Keratinocyte (primary cell): Measurements from ENCODE around the gene GNMT. TPM values are rescaled to one million over a fixed set of nuclear protein-coding genes. Genes with fewer than 3 reads are reported as not detected.

Source experiments
- DNase-seq: peaks from one replicate; pipeline ENCODE4 v3.0.0-alpha.2; 2011; ENCODE audit warnings: low read depth, missing footprints, low spot score
- FAIRE-seq: peaks from 2 replicates; lab custom pipeline; 2011; peaks lifted over from hg19 to GRCh38; lab: Jason Lieb, UNC
- H2AFZ ChIP-seq: 2 replicates; pipeline ENCODE4 v1.6.0; 2012; ENCODE audit warnings: low read length, control low read depth, inconsistent platforms; ENCODE audit not compliant: control insufficient read depth
- H3K27ac ChIP-seq: 2 replicates; pipeline ENCODE4 v1.5.1; 2011; ENCODE audit warnings: low read length; ENCODE audit not compliant: control insufficient read depth, insufficient read depth
- H3K27me3 ChIP-seq: 3 replicates; pipeline ENCODE4 v1.6.0; 2011; ENCODE audit warnings: low read length; ENCODE audit not compliant: control insufficient read depth, insufficient read depth; ENCODE audit errors: extremely low read depth
- H3K36me3 ChIP-seq, 2 experiments: 2 replicates in 1 of 2; 3 replicates in 1 of 2; pipeline ENCODE4 v1.5.1; 2011; ENCODE audit warnings: low read length in 2 of 2, mild to moderate bottlenecking in 1 of 2; ENCODE audit not compliant: control insufficient read depth in 2 of 2, insufficient read depth in 2 of 2; ENCODE audit errors: extremely low read depth in 1 of 2
- H3K4me1 ChIP-seq: 3 replicates; pipeline ENCODE4 v1.5.1; 2011; ENCODE audit warnings: low read length; ENCODE audit not compliant: control insufficient read depth, insufficient read depth; ENCODE audit errors: extremely low read depth
- H3K4me2 ChIP-seq: 3 replicates; pipeline ENCODE4 v1.6.0; 2011; ENCODE audit warnings: low read depth, low read length; ENCODE audit not compliant: control insufficient read depth, insufficient read depth; ENCODE audit errors: extremely low read depth
- H3K4me3 ChIP-seq, 3 experiments: fragments of 200-600 bp in 1 of 3; sonication (generic) in 1 of 3; 2 replicates in 2 of 3; 3 replicates in 1 of 3; pipeline ENCODE4 v1.5.1; 2011 to 2016; ENCODE audit warnings: low read length in 3 of 3, mild to moderate bottlenecking in 3 of 3, control low read depth in 2 of 3, inconsistent platforms in 1 of 3, low read depth in 1 of 3, mixed read lengths in 1 of 3, mixed run types in 1 of 3, moderate library complexity in 1 of 3; ENCODE audit not compliant: control insufficient read depth in 2 of 3, insufficient read depth in 2 of 3; ENCODE audit errors: extremely low read depth in 1 of 3
- H3K79me2 ChIP-seq: 2 replicates; pipeline ENCODE4 v1.6.0; 2012; ENCODE audit warnings: low read length; ENCODE audit not compliant: control insufficient read depth, insufficient read depth
- H3K9ac ChIP-seq: 3 replicates; pipeline ENCODE4 v1.6.0; 2011; ENCODE audit warnings: low read length; ENCODE audit not compliant: control insufficient read depth, insufficient read depth; ENCODE audit errors: extremely low read depth
- H3K9me1 ChIP-seq: 3 replicates; pipeline ENCODE4 v1.6.0; 2011; ENCODE audit warnings: low read length; ENCODE audit not compliant: control insufficient read depth, insufficient read depth; ENCODE audit errors: extremely low read depth
- H3K9me3 ChIP-seq: 2 replicates; pipeline ENCODE4 v1.5.1; 2012; ENCODE audit warnings: low read depth, low read length; ENCODE audit not compliant: control insufficient read depth
- H4K20me1 ChIP-seq: 3 replicates; pipeline ENCODE4 v1.6.0; 2011; ENCODE audit warnings: low read length; ENCODE audit not compliant: control insufficient read depth, insufficient read depth; ENCODE audit errors: extremely low read depth
- CTCF ChIP-seq, 3 experiments: IDR thresholded peaks in 1 of 3; conservative IDR thresholded peaks in 1 of 3; optimal IDR thresholded peaks in 1 of 3; 2 replicates in 2 of 3; 3 replicates in 1 of 3; pipeline versions ENCODE3 to v1.5.1; 2011; ENCODE audit warnings: low read length in 3 of 3, mild to moderate bottlenecking in 3 of 3, moderate library complexity in 2 of 3, control low read depth in 1 of 3, inconsistent platforms in 1 of 3; ENCODE audit not compliant: insufficient read depth in 2 of 3; ENCODE audit errors: extremely low read depth in 1 of 3
- EZH2 ChIP-seq: IDR thresholded peaks from one replicate; pipeline ENCODE4 v1.6.1; 2012; ENCODE audit warnings: inconsistent platforms, mild to moderate bottlenecking, low read length, moderate library complexity
- dilution Hi-C: fragments of 300-500 bp; cut with MboI; formaldehyde crosslinking; loops from one replicate; pipeline ENCODE4 v1.7.0; 2020; ENCODE audit warnings: low sequenced_read_pairs; ENCODE audit not compliant: extremely low pct_ligation_motif_present
- polyA plus RNA-seq, 5 experiments: library from polyadenylated mRNA; depleted of rRNA in 3 of 5; stranded (reverse) in 3 of 5; stranded (forward) in 1 of 5; unstranded in 1 of 5; fragments of >200 nt; gene quantifications; 1 replicate in 1 of 5; 2 replicates in 3 of 5; 3 replicates in 1 of 5; pipeline versions ENCODE4 v1.2.1 to v1.2.3, GENCODE V29; 2011 to 2012; ENCODE audit warnings: missing spikeins in 2 of 5, low read depth in 1 of 5, low replicate concordance in 1 of 5

GNMT gene
- polyA plus RNA-seq, 1 donor (not counting 4 experiments of a cell fraction or from before 2014, with no cell fraction given): 0.08 TPM

GRCh38 chr6:42969934-42970333 is 9.4 kb downstream of the GNMT start:
- no peak overlapping the region for H3K4me3 ChIP-seq
- no peak for TF ChIP-seq EZH2
- TF ChIP-seq CTCF (optimal IDR thresholded peaks at IDR 0.05 in 1 of 3, IDR thresholded peaks at IDR 0.05 in 1 of 3, conservative IDR thresholded peaks at IDR 0.05 in 1 of 3; ENCODE audit: extremely low read depth in 1 of 3, insufficient read depth in 2 of 3, low read length in 3 of 3): no peak
- DNase-seq: no peak
- H3K4me2 ChIP-seq: no peak overlapping the region
- dilution Hi-C loops: no loop called here
- H3K36me3 ChIP-seq: peaks cover 13 to 16% of the 10 kb centered on the region in 2 experiments
- H3K27ac ChIP-seq: no peak overlapping the region
- H2AFZ ChIP-seq: no peak overlapping the region
- H4K20me1 ChIP-seq: no peaks in the 10 kb centered on the region
- peaks cover 3% of the 10 kb centered on the region for H3K9me1 ChIP-seq
- H3K79me2 ChIP-seq: no peaks in the 10 kb centered on the region
- H3K27me3 ChIP-seq: no peaks in the 10 kb centered on the region
- FAIRE-seq: no peak
- H3K9ac ChIP-seq: no peak overlapping the region
- H3K4me1 ChIP-seq: peaks cover 10% of the 10 kb centered on the region
- no peaks in the 10 kb centered on the region for H3K9me3 ChIP-seq

- Histone ChIP-seq H3K9me1 (peaks cover 3% of the 10 kb centered on the region), H3K9ac (no peak overlapping the region), H3K4me2 (no peak overlapping the region), H3K36me3 (peaks cover 13 to 16% of the 10 kb centered on the region in 2 experiments), H2AFZ (no peak overlapping the region), H3K27ac (no peak overlapping the region), H3K4me3 (no peak overlapping the region), H3K27me3 (no peaks in the 10 kb centered on the region), H3K9me3 (no peaks in the 10 kb centered on the region), H4K20me1 (no peaks in the 10 kb centered on the region), H3K4me1 (peaks cover 18% of the 10 kb centered on the region), H3K79me2 (no peaks in the 10 kb centered on the region)
- FAIRE-seq: no peak
- dilution Hi-C loops: no loop called here
- DNase-seq: no peak
- TF ChIP-seq CTCF (optimal IDR thresholded peaks at IDR 0.05 in 1 of 3, IDR thresholded peaks at IDR 0.05 in 1 of 3, conservative IDR thresholded peaks at IDR 0.05 in 1 of 3; ENCODE audit: extremely low read depth in 1 of 3, insufficient read depth in 2 of 3, low read length in 3 of 3): no peak
- TF ChIP-seq EZH2: no peak
These were observed 10.5 kb downstream of the GNMT start for GRCh38 chr6:42970871-42971612.
